Epithelial cell of esophagus (primary cell): ENCODE data around the gene SSU72.

Source experiments
- DNase-seq: peaks from one replicate; pipeline ENCODE4 v3.0.0; 2010; ENCODE audit warnings: low read depth
- H3K4me3 ChIP-seq: 2 replicates; pipeline ENCODE4 v1.5.1; 2011; ENCODE audit warnings: mild to moderate bottlenecking, low read length, control low read depth
- CTCF ChIP-seq: IDR thresholded peaks from 2 replicates; pipeline ENCODE4 v1.5.1; 2011; ENCODE audit warnings: low read depth, mild to moderate bottlenecking, low read length, control low read depth, inconsistent platforms; ENCODE audit not compliant: insufficient read depth; ENCODE audit errors: missing control alignments

Gene SSU72

GRCh38 chr1:1577367-1578011 is 2.8 kb upstream of the SSU72 start:
- H3K4me3 ChIP-seq, result no peak overlapping the region
- no peak for TF ChIP-seq CTCF
- no peak for DNase-seq

GRCh38 chr1:1573843-1574720 is 581 bp downstream of the SSU72 start:
- peak; percentile 76 for DNase-seq
- peak; percentile 34 for TF ChIP-seq CTCF
- H3K4me3 ChIP-seq, result peak overlapping the region; percentile 96

GRCh38 chr1:1569341-1569740 is 5.3 kb downstream of the SSU72 start:
- no peak overlapping the region for H3K4me3 ChIP-seq
- DNase-seq, result no peak
- TF ChIP-seq CTCF, result no peak

GRCh38 chr1:1567891-1568291 is 6.8 kb downstream of the SSU72 start:
- no peak for TF ChIP-seq CTCF
- H3K4me3 ChIP-seq, result no peak overlapping the region
- no peak for DNase-seq

GRCh38 chr1:1567152-1567875 is 7.3 kb downstream of the SSU72 start:
- DNase-seq, result no peak
- no peak for TF ChIP-seq CTCF
- H3K4me3 ChIP-seq, result no peak overlapping the region

- H3K4me3 ChIP-seq, result no peak overlapping the region
- no peak for TF ChIP-seq CTCF
- no peak for DNase-seq
These were observed 9.3 kb downstream of the SSU72 start for GRCh38 chr1:1565340-1565739.
